Activated CD4-positive, alpha-beta T cell treated with anti-CD3 and anti-CD28 coated beads, Interleukin-2, amount 50 U/mL, for 16 hours (primary cell): ENCODE measurements around the gene FOXD2.

Experiments used
- DNase-seq: peaks from one replicate; pipeline ENCODE4 v3.0.0-alpha.2; 2020

The FOXD2 gene

DNA sequence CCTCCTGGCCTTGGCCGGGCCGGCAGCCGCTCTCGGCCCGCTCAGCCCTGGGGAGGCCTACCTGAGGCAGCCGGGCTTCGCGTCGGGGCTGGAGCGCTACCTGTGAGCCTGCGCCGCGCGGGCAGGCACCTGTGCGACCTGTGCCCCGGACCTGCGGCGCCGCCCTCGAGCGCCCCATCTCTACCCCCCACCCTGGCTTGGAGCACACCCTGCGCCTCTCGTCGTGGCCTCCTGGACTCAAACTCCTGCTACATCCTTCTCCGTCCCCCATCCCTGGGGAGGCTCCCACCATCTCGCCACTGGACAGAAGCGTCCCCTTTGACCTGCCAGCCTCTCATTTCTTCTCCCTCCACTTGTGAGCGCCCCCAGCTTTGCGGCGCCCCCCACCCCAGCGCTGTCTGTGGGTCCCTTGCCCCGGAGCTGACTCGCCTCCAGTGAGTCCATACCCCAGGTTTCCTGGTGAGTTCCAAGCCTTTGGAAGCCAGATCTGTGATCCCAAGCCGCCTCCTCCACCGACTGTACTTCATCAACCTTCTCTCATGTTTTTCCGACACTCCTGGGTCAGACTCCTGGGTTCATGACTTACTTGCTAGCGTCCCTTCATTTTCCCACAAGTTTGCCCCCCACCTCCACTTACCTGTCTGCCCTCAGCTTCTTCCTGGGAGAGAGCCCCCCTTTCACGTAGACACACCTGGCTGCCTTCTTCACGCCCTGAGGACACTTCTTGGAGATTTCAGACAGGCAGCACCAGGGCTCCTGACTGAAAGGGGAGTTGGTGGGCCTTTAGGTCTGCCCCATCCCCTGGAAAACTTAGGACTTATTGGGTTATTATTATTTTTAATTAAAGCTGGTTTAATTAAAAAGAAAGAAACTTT lies 20.4 kb upstream of the FOXD2 start:
- no peak for DNase-seq

DNA sequence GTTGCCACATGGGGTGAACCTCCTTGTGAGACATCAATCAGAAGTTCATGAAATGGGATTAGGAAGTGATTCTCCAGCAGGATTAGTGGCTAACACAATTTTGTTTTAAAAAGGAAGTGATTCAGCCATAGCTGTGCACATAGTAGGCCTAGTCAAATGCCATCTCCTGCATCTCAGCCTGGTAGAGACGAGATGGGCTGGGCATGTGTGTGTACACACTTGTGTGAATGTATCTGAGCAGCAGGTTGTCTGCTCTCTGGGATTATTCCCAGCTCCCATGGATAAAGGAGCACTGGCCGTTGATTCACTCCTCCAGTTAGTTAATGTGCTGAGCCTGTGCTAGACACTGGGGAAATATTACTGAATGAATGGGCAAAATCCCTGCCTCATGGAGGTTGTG lies 19.7 kb upstream of the FOXD2 start:
- DNase-seq = no peak

DNA sequence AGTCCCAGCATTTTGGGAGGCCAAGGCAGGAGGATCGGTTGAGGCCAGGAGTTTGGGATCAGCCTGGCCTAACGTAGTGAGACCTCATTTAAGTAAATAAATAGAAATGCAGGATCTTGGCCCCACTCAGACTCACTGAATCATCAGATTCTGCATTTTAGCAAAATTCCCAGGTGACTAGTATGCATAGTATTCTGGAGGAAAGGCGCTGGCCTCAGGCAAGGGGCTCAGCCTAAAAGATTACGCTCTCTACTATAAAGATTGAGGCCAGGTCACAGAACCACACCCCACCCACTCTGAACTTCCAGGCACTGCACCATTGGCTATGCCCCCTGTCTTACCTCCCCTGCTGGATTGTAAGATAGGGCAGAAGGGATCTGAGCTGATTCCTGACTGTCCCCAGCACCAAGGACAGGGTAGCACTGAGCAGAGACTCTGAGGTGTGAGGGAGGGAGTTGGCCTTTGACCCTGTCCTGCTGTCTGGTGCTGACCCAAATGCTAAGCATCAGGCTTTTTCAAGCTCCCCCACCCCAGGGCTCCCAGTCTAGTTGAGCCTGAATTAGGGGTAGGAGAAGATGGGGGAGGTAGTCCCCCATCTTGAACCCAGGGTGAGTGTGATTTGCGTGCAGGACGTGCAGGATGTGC lies 19.0 kb upstream of the FOXD2 start:
- no peak for DNase-seq

DNA sequence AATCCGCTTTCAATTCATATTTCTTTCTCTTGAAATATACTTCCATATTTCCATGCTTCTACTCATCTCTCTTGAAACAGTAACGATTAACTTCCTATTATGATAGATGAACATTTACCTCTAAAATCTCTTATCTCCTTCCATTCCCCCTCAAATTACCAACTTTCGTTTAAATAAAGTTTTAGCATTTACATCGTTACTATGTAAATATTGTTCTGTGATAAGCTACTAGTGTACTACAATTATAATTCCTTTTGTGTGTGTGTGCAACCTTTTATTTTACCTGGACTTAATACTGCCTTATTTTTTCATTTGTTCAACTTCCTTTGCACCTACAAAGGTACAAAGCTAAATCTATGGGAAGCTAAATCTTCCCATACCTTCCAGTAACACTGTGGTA lies 17.3 kb upstream of the FOXD2 start:
- no peak for DNase-seq

DNA sequence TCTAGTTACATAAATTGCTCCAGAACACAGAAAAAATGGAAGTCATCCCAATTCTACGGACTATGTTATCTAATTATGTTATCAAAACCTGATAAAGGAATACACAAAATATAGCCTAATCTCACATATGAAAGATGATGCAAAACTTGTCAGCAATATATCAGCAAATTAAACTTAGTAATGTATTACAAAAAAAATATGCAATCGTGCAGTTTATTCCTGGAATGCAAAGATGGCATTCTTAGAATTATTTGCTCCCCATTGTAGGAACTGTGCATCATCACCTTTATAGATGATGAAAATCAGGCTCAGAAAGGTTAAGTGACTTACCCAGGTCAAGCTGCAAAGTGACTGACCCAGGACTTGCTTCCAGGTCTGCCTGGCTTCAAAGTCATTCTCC lies 14.0 kb upstream of the FOXD2 start:
- no peak for DNase-seq

DNA sequence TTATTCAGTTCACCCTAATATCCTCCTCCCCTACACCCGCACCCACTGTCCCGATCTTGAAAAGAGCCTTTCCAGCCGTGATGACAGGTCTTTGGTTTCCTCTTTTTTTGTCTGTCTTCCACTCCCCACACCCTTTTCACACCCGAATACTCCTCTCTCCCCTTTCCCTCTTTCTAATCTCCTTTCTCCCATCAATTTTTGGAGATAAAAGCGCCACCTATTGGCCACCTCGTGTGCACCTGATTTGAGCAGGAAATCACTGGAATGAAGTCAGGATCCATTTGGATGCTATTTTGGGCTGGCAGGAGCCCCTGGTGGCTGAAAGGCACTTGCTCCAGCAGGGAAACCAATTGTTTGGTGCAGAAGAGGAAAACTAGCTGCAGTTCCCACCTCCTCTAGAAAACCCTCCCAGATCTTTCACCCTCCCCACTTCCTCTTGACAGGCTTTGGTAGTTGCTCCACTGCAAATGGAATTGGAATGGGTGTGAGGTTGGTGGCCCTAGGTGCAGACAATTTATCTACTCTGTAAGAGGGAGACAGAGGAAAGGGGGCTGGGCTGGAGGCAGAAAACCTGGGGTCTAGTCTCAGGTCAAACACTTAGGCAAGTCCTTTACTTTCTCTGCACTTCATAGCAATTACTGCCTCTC lies 13.4 kb upstream of the FOXD2 start:
- DNase-seq = no peak

DNA sequence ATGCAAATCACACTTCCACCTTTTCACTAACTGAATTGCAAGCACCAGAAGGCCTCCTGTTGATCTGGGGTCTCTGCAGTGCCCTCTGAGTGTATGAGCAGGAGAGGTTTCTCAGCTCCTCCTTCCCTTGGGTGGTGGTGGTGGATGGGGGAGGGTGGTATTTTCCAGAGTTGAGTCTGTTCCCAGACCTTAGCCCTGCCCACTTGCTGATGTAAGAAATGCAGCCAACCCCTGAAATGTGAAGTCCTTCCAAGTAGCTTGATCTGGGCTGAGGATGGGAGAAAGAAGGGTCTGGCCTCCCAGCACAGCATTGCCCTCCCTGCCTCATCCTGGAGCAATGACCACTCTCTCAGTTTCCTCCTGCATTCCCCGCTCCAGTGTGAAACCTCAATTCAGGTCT lies 6.3 kb upstream of the FOXD2 start:
- peak; percentile 29 for DNase-seq

DNA sequence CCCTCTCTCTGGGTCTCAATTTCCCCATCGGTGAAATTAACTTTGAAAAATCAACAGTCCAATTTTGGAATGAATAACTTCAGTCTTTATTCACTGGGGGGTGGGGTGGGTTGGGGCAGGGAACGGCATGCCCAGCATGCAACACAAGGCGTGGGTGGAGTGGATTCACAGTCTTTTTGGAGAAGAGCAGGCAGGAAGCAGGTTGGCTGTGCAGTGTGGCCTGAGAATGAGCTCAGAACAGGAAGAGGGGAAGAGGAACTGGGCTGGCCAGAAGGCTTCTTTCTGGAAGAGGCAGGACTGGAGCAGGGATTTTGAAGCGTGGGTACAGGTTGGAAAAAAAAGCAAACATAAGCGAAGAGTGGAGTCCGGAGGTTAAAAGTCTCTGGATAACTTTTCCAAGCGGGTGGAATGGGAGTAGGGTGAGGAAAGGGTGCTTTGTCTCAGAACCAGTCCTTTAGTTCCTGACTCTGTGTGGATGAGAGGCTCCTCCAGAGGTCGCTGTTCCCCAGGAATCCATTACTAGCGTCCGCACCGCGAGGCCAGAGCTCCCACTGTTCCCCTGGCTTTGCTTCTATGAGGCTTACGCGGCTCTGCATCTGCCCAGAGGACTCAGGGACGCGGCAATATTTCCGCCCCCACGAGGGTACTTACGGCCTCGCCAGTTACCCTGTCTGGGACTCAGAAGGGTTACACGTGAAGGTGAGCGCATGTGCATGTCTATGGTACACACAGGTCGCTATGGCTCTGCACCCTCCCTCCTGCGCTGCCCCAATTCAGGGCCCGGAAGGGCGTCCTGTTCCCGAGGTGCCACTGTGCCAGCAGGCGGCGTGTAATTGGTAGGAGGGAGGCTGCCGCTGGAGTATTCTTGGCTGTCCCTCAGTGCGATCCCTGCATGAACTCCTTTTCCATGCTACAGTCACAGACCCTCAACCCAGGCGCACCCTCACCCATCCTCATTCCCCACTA lies 5.5 kb upstream of the FOXD2 start:
- peak; percentile 59 for DNase-seq

DNA sequence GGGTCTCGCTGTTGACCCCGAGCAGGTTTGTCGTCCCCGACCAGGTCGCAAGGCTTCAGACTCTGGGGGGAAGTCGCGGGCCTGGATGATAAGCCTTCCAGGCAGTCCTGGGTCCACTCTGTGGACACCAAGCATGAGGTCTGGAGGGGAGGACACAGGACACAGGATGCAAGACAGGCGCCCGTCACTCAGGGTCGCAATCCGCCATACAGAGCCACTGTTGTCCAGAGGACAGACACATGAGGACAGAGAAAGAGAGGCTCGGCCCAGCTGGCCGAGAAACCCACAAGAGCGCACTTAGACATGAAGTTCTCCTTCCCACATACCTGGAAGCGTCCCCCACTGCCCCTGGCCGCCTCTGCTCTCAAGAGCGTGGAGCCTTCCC lies 4.8 kb upstream of the FOXD2 start:
- no peak for DNase-seq

DNA sequence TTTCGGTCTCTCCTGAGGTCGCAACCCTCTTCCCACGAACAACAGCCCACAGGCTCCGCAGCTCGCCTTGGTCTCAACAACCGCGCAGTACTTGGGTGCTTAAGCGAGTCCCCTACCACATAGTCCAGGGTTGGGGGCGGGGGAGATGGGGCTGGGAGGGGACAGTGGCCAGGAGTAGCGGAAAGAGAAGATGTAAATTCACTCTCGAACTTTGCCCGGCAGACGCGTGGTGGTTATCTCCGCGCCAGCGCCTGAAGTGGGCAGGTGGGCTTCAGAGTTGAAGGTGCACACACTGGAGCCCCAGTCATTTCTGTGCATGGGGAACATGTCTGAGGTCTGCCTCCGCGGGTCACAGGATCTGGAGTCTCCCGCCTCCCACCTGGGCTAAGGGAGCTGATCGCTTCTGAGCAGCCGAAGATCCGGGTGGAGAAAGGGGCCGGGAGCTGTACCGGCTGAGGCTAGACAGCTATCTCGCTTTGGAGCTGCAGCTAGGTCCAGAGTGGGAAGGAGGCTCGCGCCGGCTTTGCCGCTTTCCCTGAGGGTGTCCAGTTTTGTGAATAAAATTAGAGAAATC lies 4.3 kb upstream of the FOXD2 start:
- DNase-seq = no peak

DNA sequence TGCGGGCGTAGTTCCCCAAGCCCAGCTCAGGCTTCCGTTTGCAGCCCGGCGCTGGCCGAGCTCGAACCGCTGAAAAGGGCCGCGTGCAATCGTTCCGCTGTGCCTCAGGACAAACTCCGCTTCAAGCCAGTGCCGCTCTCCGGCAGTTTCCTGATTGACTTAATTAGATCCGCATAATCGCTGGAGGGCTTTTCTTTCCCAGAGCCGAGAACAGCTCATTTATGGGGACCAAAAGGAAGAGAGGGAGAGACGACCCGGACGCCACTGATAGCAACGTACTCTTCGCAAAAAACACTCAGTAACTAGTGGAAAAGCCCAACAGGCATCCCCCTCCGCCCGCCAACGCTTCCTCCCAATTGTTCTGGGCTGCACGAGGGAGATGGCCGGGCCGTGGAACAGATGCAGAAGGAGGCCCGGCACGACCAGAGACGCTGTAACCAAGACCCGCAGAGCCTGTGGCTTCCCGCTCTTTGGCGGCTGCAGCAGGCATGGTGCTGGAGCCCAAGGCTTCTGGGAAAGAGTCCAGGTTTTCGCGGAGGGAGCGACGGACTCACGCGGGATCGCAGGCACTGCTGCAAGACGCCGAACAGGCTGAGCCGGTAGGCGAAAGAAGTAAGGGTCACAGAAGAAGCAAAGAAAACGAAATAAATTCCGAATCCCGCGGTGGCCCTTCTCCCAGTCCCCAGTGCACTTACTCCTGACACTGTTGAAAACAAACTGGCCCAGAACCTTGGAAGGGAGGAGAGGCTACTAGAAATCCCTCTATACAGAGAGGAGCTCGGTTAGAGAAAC lies 3.6 kb upstream of the FOXD2 start:
- no peak for DNase-seq

DNA sequence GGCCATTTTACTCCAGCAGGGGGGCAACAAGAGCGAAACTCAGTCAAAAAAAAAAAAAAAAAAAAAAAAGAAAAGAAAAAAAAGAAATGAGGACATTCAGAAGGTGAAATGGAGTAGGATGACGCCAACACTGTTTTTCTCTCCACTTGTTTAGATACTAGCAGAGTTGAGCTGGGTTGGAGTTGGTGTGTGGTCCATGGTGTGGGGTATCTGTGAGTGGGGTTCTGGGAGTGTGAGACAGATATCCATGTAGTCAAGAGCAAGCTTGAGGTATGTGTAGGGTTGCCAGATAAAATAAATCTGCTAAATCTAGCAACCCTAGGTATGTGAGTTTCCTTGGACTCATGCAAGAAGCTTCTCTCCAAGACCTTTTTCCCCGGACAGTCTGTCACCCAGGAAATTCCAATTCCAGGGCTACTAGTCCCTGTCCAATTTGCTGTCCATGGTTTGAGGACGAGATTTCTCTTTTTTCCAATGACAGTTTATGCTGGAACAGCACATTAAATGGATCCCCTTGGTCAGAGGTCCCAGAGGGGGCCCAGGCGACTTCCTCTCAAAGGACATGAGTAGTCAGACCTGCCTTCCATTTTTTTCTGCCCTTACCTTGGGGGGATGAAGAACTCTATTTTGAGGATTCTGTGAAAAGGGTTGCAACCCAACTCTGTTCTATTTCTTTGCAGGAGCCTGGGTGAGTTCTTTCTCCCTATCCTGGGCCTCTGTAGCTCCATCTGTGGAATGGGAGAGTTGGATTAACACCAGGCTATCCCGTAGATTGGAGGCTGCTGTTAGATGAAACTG lies 2.1 kb upstream of the FOXD2 start:
- no peak for DNase-seq

DNA sequence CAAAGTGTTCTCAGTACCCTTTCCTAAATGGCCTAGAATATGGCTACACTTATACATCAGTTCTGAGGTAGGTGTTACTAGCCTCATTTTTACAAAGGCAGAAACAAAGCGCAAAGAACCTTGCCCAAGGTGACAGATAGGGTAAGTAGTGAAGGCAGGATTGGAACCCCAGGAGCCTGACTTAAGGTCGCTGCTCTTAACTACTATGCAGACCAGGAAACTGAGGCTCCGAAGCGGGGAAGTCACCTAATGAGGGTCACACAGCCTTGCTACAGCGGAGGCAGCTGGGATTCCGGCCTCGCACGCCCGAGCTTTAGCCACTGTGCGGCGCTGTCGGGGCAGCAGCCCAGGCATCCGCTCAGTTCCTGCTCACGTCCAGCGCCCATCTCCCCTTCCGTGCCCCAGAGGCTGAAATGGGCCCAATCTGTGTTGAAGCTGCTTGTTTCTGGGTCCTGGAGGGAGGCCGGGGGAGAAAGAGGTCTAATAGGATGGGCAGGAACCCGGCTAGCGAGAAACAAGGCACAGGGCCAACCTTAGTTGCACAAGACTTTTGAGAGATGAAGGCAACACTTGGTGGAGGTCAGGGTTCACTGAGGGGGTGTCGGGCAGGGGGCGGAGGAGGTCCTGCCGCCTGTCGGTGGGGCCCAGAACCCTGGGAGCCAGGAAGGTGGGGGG lies 1.4 kb upstream of the FOXD2 start:
- peak; percentile 87 for DNase-seq

DNA sequence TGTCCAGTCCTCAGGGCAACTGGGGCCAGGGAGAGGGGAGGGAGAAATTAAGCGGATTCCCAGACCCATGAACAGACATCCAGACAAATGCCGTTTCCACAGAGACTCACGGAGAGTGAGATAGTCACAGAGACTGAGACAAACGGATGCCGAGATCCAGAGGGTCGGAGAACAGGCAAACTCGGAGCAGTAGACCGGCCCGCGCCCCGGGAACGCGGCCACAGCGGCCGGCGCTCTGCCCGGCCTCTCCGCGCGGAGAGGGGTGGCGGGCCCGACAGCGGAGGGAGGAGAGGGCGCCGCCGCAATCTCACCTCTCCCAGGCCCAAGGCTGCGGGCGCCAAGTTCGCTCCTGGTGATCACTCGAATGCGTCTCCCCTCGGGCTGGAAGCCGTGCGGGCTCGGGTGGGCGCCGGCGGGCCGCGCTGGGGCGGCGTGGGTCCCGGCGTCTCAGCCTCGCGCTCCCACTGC lies 831 bp upstream of the FOXD2 start:
- no peak for DNase-seq

DNA sequence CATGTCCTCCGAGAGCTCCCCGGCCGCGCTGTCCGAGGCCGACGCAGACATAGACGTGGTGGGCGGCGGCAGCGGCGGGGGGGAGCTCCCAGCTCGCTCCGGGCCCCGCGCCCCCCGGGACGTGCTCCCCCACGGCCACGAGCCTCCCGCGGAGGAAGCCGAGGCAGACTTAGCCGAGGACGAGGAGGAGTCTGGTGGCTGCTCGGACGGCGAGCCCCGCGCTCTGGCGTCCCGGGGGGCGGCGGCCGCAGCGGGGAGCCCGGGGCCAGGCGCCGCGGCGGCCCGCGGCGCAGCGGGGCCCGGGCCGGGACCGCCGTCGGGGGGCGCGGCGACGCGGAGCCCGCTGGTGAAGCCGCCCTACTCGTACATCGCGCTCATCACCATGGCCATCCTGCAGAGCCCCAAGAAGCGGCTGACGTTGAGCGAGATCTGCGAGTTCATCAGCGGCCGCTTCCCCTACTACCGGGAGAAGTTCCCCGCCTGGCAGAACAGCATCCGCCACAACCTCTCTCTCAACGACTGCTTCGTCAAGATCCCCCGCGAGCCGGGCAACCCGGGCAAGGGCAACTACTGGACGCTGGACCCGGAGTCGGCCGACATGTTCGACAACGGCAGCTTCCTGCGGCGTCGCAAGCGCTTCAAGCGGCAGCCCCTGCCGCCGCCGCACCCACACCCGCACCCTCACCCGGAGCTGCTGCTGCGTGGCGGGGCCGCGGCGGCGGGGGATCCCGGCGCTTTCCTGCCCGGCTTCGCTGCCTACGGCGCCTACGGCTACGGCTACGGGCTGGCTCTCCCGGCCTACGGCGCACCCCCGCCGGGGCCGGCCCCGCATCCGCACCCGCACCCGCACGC lies 547 bp downstream of the FOXD2 start:
- no peak for DNase-seq

DNA sequence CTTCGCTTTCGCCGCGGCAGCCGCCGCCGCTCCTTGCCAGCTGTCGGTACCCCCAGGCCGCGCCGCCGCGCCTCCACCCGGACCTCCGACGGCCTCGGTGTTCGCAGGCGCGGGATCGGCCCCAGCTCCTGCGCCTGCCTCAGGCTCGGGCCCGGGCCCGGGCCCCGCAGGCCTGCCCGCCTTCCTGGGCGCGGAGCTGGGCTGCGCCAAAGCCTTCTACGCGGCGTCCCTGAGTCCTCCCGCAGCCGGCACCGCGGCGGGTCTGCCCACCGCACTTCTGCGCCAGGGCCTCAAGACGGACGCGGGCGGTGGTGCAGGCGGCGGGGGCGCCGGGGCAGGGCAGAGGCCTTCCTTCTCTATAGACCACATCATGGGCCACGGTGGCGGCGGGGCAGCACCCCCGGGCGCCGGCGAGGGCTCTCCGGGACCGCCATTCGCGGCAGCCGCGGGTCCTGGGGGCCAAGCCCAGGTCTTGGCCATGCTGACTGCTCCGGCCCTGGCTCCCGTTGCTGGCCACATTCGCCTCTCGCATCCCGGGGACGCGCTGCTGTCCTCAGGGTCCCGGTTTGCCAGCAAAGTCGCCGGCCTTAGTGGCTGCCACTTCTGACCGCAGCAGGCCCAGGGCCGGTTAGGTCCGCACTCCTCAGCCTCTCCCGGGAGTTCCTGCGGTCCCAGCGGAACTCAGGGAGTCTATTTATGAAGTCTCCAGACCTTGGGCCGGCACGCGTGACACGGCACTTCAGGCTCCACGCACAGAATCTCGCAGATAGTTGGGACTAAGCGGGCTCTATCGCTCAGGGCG lies 1.4 kb downstream of the FOXD2 start:
- DNase-seq = no peak

DNA sequence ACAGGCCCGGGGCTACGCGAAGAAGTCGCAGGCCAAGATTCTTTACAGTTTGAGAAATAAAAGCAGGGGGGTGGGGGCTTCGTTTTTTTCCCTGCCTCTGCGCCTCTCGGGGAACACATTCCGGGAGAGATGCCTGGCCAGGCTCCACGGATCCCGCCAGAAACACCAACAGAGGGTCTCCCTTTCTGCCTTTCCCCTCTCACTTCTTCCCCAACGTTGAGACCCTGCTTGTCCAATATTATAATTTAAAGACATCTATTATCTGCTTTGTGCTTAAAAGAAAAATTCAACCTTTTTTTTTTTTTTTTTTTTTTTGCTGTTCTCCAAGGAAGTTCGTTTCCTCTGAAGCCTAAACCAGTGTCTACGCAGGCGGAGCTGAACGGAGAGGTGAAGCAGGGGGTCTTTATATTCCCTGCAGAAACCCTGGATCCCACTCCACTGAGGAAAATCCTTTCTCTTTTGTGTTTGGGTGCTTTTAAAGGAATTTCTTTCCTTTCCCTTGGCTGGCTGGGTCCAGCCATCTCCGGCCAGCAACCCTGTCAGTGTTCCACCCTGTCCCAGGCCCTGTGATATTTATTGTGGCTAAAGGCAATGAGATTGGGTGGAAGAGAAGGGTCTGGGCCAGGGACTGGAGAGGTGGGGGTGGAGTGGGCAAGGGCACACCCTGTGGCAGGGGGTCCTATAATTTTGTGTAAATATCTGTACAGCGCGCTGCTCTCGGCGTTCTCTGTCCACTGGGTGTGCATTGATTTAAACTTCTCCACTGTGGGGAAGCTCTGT lies 2.2 kb downstream of the FOXD2 start:
- DNase-seq = no peak
